ENCODE data around the gene EMILIN1.

Gene EMILIN1

GRCh38 chr2:27125104-27125503, 46.7 kb downstream of the EMILIN1 start:
- no peak for DNase-seq (ENCODE audit: low read depth)

GRCh38 chr2:27126252-27126710, 47.9 kb downstream of the EMILIN1 start:
- no peak for DNase-seq (ENCODE audit: low read depth)

- DNase-seq (ENCODE audit: low read depth), result no peak
Measured at GRCh38 chr2:27127883-27128667, 49.7 kb downstream of the EMILIN1 start.

GRCh38 chr2:27128668-27129571, 50.5 kb downstream of the EMILIN1 start:
- DNase-seq (ENCODE audit: low read depth), result peak; percentile 48

GRCh38 chr2:27130396-27130795, 52.0 kb downstream of the EMILIN1 start:
- no peak for DNase-seq (ENCODE audit: low read depth)

- no peak for DNase-seq (ENCODE audit: low read depth)
Measured at GRCh38 chr2:27131429-27131828, 53.0 kb downstream of the EMILIN1 start.

GRCh38 chr2:27133195-27133875, 54.9 kb downstream of the EMILIN1 start:
- DNase-seq (ENCODE audit: low read depth), result no peak

GRCh38 chr2:27133905-27134780, 55.7 kb downstream of the EMILIN1 start, which contains the start of gene PREB:
Gene PREB, minus strand, starts transcription at chr2:27134636. Its CDS starts 215 bp downstream, at chr2:27134421.
- DNase-seq (ENCODE audit: low read depth), result peak; percentile 93

- no peak for DNase-seq (ENCODE audit: low read depth)
Measured at GRCh38 chr2:27134781-27135477, 56.5 kb downstream of the EMILIN1 start.

- no peak for DNase-seq (ENCODE audit: low read depth)
Measured at GRCh38 chr2:27135478-27135955, 57.1 kb downstream of the EMILIN1 start.
